Activated CD4-positive, alpha-beta T cell treated with anti-CD3 and anti-CD28 coated beads, Interleukin-2, amount 10 ng/mL, durations not matched to agents 24 days and 14 days (primary cell): Measurements from ENCODE around the gene NTM. TPM values are rescaled to one million over a fixed set of nuclear protein-coding genes. Genes with fewer than 3 reads are reported as not detected.

ENCODE experiments used
- DNase-seq: peaks from one replicate; pipeline ENCODE4 v3.0.0; 2022
- H3K27ac Mint-ChIP-seq: one replicate; pipeline ENCODE4 v1.8.0; 2022; ENCODE audit warnings: mild to moderate bottlenecking, mixed read lengths
- H3K27me3 Mint-ChIP-seq: one replicate; pipeline ENCODE4 v1.8.0; 2022; ENCODE audit warnings: mixed read lengths
- H3K36me3 Mint-ChIP-seq: one replicate; pipeline ENCODE4 v1.8.0; 2022; ENCODE audit warnings: low read depth, mild to moderate bottlenecking, mixed read lengths
- H3K4me1 Mint-ChIP-seq: one replicate; pipeline ENCODE4 v1.8.0; 2021; ENCODE audit warnings: mixed read lengths
- H3K4me3 Mint-ChIP-seq: one replicate; pipeline ENCODE4 v1.8.0; 2022; ENCODE audit warnings: mild to moderate bottlenecking, moderate library complexity, mixed read lengths
- H3K9me3 Mint-ChIP-seq: one replicate; pipeline ENCODE4 v1.8.0; 2021; ENCODE audit warnings: mixed read lengths
- intact Hi-C: fragments of 100-400 bp; cut with micrococcal nuclease; formaldehyde crosslinking; loops from one replicate; pipeline ENCODE4 v1.15.1; 2023
- total RNA-seq: library from RNA; stranded (reverse); gene quantifications from 2 replicates; pipeline ENCODE4 v1.2.3, GENCODE V29; 2022

The NTM gene
- total RNA-seq, 1 donor from 2014 or later: not detected

DNA sequence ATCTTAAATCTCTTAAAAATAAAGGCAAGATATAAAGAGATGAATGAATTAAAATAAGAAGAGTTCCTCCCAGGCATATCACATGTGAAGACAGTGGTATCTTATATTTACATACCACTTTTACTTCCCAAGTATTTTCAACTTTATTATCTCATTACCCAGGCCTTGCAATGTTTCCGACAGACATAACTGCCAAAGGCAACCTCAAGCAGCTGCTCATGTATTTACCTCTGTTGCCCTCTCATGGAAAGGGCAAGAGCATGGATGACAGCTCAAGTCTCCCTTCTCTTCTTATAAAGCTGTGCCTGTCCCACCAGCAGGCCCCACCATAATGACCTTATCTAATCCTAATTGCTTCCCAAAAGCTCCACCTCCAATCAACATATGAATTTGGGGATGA, 894.2 kb downstream of the NTM start:
- no peak overlapping the region for H3K27ac Mint-ChIP-seq
- H3K4me1 Mint-ChIP-seq: no peaks in the 10 kb centered on the region
- intact Hi-C loops: no loop called here
- no peak overlapping the region for H3K4me3 Mint-ChIP-seq
- no peak for DNase-seq
- H3K27me3 Mint-ChIP-seq: no peaks in the 10 kb centered on the region
- no peaks in the 10 kb centered on the region for H3K36me3 Mint-ChIP-seq
- H3K9me3 Mint-ChIP-seq: no peaks in the 10 kb centered on the region

DNA sequence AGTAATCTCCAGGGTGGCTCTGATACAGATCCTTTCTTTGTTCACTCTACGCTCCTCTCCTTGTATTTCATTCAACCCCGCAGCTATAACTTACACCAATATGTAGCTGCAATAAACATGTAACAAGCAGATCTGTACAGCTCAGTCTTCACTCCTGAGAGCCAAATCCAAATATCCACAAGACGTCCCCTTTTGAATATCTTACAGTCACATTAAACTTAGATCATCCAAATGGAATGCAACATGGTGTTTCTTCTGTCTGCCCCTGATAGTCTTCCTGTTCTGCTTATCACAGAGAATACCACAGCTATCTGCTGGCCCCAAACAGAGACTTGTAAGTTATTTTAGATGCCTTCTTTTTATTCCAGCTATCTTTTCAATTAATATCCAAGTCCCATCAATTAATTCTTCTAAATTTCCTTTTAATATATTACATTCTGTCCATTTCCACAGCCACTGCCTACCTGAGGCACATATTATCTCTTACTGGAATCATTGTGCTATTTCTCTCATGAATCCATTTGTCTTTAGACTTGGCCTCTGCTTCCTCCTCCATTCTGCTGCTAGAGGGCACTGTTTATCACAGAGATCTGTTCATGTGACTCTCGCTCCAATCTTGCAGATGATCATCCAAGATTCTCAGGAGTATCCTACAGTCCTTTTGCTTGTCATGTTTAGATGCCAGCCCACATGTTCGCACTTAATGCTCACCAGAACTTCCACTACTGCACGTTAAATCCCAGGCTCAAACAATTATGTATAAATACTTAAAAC, 908.6 kb downstream of the NTM start:
- no peak overlapping the region for H3K4me3 Mint-ChIP-seq
- no peak for DNase-seq
- no peaks in the 10 kb centered on the region for H3K4me1 Mint-ChIP-seq
- no peak overlapping the region for H3K27ac Mint-ChIP-seq
- no peaks in the 10 kb centered on the region for H3K27me3 Mint-ChIP-seq
- no peaks in the 10 kb centered on the region for H3K36me3 Mint-ChIP-seq
- intact Hi-C loops: no loop called here
- no peaks in the 10 kb centered on the region for H3K9me3 Mint-ChIP-seq

DNA sequence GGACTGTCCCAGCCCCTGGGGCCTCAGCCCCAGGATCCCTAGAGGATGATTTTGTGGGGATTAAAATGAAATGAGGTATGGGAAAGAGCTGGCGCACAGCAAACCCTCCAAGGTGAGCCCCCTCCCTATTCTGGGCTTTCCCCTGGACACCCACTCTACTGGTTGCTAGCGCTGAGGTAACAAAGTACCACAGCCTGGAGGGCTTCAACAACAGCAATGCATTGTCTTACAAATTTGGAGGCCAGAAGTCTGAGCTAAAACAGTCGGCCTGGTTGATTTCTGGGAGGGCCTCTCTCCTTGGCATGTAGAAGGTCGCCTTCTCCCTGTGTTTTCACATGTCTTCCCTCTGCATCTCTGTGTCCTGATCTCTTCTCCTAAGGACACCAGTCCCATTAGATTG, 913.6 kb downstream of the NTM start:
- H3K27me3 Mint-ChIP-seq: no peaks in the 10 kb centered on the region
- H3K9me3 Mint-ChIP-seq: no peaks in the 10 kb centered on the region
- no peaks in the 10 kb centered on the region for H3K36me3 Mint-ChIP-seq
- intact Hi-C loops: no loop called here
- no peak for DNase-seq
- H3K27ac Mint-ChIP-seq: no peak overlapping the region
- no peak overlapping the region for H3K4me3 Mint-ChIP-seq
- H3K4me1 Mint-ChIP-seq: no peaks in the 10 kb centered on the region

DNA sequence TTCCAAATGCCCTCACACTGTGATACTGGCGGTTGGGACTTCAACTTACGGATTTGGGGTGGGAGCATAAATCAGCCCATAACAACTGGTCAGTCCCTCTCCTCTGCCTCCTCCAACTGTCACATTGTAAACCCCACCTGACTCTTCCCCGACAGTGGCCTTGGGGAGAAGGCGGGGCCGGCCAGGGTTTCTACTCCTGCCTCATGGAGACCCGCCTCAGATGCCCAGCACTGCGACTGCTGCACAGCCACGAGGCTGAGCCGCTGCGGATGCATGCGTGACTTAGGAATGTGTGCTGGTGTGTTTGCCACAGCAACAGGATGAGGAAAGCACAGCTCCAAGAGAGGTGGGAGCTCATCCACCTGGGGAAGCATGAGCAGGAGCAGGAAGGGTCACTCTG, 914.2 kb downstream of the NTM start:
- H3K9me3 Mint-ChIP-seq: no peaks in the 10 kb centered on the region
- H3K4me3 Mint-ChIP-seq: no peak overlapping the region
- intact Hi-C loops: no loop called here
- DNase-seq: no peak
- no peaks in the 10 kb centered on the region for H3K27me3 Mint-ChIP-seq
- H3K4me1 Mint-ChIP-seq: no peaks in the 10 kb centered on the region
- no peaks in the 10 kb centered on the region for H3K36me3 Mint-ChIP-seq
- no peak overlapping the region for H3K27ac Mint-ChIP-seq

DNA sequence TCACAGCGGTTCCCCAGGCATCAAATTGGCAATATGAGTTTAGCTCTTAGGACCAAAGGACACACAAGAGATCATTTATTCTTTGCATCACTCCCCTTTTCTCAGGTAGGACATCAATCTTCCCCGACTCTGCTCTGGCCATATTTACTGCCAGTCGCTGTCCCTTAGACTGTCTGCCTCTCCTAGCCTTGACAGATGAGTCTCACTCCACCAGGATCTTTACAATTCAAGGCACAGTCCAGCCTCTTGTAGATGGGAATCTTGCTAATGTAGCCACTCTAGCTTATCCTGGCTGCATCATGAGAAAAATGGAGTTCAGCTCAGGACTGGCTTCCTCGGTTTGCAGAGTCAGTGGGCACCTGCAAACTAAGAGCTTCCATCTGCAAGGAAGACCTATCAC, 915.2 kb downstream of the NTM start:
- no peak for DNase-seq
- no peaks in the 10 kb centered on the region for H3K27me3 Mint-ChIP-seq
- H3K36me3 Mint-ChIP-seq: no peaks in the 10 kb centered on the region
- no peak overlapping the region for H3K4me3 Mint-ChIP-seq
- H3K9me3 Mint-ChIP-seq: no peaks in the 10 kb centered on the region
- H3K27ac Mint-ChIP-seq: no peak overlapping the region
- H3K4me1 Mint-ChIP-seq: no peaks in the 10 kb centered on the region
- intact Hi-C loops: no loop called here

DNA sequence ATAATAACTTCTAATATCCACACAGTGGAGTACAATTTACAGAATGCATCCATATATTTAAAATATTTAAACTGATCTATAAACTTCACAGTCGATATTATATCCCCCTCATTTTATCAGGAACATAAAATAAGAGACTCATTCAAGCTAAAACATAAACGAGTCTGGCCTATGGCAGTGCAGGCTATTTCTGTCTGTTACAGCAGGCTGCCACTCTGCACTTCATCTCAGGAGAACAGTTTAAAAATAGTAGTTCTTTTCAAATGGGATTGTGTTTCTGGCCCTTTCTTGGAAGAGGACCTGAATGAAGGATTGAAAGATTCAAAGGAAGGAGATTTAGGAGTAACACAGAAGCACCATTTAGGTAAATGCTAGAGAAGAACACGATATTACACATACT, 915.7 kb downstream of the NTM start:
- intact Hi-C loops: no loop called here
- H3K4me3 Mint-ChIP-seq: no peak overlapping the region
- no peak for DNase-seq
- no peaks in the 10 kb centered on the region for H3K27me3 Mint-ChIP-seq
- H3K9me3 Mint-ChIP-seq: no peaks in the 10 kb centered on the region
- H3K4me1 Mint-ChIP-seq: no peaks in the 10 kb centered on the region
- no peaks in the 10 kb centered on the region for H3K36me3 Mint-ChIP-seq
- no peak overlapping the region for H3K27ac Mint-ChIP-seq

DNA sequence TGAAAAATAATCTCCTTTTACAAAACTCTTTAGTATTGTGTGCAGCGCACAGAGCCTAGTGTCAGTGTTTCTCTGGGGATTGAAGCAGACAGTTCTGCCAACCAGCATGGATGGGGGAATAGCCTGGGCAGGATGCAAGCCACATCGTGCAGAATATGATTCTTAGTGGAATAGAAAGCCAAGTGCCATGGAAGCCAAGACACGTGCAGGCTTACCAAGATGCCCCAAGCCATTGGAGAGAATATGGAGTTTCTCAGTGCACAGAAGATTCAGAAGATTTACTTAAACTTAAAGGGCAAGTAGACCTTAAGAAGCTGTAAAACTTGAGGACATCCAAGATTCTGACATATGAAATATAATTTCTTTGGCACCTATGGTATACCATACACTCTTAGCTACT, 917.6 kb downstream of the NTM start:
- no peaks in the 10 kb centered on the region for H3K36me3 Mint-ChIP-seq
- intact Hi-C loops: no loop called here
- DNase-seq: no peak
- no peaks in the 10 kb centered on the region for H3K9me3 Mint-ChIP-seq
- no peak overlapping the region for H3K4me3 Mint-ChIP-seq
- H3K4me1 Mint-ChIP-seq: no peaks in the 10 kb centered on the region
- no peaks in the 10 kb centered on the region for H3K27me3 Mint-ChIP-seq
- H3K27ac Mint-ChIP-seq: no peak overlapping the region

DNA sequence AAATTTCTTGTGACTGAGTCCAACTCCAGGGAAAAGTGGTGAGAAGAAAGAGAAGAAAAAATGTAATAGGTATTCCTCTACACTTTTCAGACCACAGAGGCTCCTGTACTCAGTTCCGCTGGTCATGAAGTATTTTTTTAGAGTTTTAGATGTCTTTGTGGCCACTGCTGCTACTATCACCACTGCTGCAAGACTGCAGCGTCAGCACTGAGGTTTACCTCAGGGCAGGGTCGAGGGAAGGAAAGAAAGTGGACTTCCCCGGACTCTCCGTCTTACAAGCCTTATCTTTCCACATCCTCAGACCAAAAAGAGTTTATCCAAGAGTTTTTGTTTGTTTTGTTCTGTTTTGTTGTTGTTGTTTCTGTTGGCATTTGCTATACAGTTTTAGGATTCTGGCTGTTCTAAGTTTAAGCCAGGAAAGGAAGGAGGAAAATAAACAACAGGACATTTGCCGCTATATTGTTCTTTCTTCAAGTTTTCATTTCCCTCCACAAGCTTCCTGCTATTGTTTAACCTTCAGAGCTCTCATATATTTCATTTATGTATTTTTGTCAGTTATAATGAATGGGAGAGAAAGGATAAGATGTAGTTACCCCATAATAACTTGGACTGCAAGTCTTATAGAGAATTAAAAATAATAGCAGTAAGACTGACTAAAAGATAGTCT, 919.3 kb downstream of the NTM start:
- H3K9me3 Mint-ChIP-seq: no peaks in the 10 kb centered on the region
- no peaks in the 10 kb centered on the region for H3K27me3 Mint-ChIP-seq
- no peaks in the 10 kb centered on the region for H3K4me1 Mint-ChIP-seq
- intact Hi-C loops: no loop called here
- no peaks in the 10 kb centered on the region for H3K36me3 Mint-ChIP-seq
- H3K4me3 Mint-ChIP-seq: no peak overlapping the region
- DNase-seq: no peak
- H3K27ac Mint-ChIP-seq: no peak overlapping the region

DNA sequence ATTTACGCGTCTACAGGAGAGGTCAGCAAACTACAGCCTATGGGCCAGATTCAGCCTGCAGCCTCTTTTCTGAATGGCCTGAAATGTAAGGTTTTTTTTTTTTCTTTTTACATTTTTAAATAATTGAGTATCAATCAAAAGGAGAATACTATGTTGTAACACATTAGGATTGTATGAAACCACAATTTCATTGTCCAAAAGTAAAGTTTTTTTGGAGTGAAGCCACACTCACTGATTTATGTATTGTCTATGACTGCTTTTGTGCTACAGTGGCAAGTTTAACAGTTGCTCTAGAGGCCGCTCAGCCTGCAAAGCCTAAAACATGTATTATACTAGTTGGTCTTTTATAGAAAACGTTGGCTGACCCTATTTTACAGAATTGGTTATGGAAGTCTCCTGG, 923.2 kb downstream of the NTM start:
- Mint-ChIP-seq H3K9me3 (no peaks in the 10 kb centered on the region), H3K36me3 (no peaks in the 10 kb centered on the region), H3K27me3 (no peaks in the 10 kb centered on the region), H3K27ac (no peak overlapping the region), H3K4me3 (no peak overlapping the region), H3K4me1 (no peaks in the 10 kb centered on the region)
- no peak for DNase-seq
- intact Hi-C loops: no loop called here

DNA sequence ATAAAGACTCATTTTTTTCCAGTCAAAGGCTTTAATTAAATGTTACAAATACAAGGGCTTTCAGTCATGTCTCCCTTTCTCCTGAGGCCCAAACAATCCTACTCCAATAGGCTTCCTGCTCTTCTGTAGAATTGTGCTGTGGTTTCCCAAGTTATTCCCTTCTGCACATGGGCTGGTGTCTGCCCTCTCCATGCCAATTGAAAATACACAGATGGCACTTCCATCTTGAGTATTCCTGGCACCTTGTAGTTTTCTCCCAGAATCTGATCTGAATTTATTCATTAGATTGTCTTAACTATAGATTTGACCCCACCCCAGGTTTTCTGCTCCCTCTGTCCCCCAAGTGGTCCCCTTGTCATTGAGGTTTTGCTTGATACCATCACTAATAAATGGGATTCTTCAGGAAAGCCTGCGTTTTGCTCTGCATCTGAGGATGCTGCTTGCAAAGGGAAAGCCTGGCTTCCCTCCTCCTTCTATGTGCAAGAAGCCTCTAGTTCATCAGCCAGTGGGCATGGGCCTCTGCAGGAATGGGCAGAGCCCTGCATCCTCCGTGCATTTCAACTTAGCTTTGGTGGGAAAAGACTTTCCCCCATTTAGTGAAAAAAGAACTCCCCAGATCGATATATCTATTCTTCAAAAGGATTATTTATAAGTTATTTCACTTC, 926.7 kb downstream of the NTM start:
- Mint-ChIP-seq H3K9me3 (no peaks in the 10 kb centered on the region), H3K36me3 (no peaks in the 10 kb centered on the region), H3K27me3 (no peaks in the 10 kb centered on the region), H3K4me1 (no peaks in the 10 kb centered on the region), H3K27ac (no peak overlapping the region), H3K4me3 (no peak overlapping the region)
- intact Hi-C loops: no loop called here
- DNase-seq: no peak

DNA sequence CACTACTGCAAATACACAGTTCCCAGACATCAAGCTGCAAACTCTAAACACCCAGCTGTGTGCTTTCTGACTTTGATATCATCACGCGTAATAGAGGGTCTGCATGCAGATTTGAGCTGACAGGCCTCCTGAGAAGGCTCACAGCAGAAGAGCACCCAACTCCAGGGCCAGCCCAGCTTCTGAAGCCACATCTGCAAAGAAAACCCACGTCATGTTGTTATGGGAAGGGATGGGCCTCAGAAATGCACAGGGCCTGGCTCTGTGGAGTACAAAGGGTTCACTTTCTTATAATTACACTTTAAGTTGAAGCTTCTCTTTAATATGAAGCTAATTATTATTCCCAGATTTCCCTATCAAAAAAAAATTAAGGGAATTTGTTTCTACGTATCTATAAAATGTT, 927.9 kb downstream of the NTM start:
- H3K27me3 Mint-ChIP-seq: no peaks in the 10 kb centered on the region
- H3K9me3 Mint-ChIP-seq: no peaks in the 10 kb centered on the region
- H3K4me1 Mint-ChIP-seq: no peaks in the 10 kb centered on the region
- DNase-seq: no peak
- no peak overlapping the region for H3K27ac Mint-ChIP-seq
- intact Hi-C loops: no loop called here
- H3K36me3 Mint-ChIP-seq: no peaks in the 10 kb centered on the region
- no peak overlapping the region for H3K4me3 Mint-ChIP-seq

DNA sequence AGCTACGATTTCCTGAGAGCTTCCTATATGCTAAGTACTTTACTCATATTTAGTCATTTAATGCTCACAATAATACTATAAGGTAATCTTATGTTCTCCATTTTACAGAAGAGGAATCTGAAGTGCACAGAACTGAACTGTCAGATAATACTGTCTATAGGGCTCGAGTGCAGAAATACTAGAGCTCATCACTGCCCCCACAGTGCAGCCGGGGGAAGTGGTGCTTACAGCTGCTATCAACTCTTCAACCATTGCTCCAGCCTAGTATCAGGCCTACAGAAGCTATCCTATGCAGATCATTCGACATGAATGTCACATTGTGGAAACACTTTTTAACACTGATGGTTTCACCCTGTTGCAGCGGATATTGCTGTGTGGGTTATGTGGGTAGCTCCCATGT, 929.9 kb downstream of the NTM start:
- Mint-ChIP-seq H3K4me3 (no peak overlapping the region), H3K27me3 (no peaks in the 10 kb centered on the region), H3K4me1 (no peaks in the 10 kb centered on the region), H3K9me3 (no peaks in the 10 kb centered on the region), H3K27ac (no peak overlapping the region), H3K36me3 (no peaks in the 10 kb centered on the region)
- intact Hi-C loops: no loop called here
- DNase-seq: no peak

DNA sequence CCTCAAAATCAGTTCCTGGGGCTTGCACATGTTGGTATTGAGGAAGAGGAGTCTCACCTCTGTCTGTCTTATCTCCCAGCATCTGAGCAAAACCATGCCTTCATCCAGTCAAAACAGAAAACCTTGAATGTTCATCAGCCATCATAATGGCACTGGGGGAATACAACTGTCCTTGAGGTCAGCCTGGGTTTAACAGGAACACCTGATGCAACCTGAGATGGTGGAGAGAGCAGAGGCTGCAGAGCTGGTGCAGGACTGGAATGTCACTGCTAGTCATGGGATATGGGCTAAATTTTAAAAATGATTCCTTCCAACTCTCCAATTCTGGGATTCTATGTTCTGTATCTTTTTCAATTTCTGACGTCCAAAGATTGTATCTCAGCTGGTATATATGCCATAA, 931.0 kb downstream of the NTM start:
- no peaks in the 10 kb centered on the region for H3K4me1 Mint-ChIP-seq
- no peak overlapping the region for H3K27ac Mint-ChIP-seq
- no peak overlapping the region for H3K4me3 Mint-ChIP-seq
- H3K9me3 Mint-ChIP-seq: no peaks in the 10 kb centered on the region
- no peaks in the 10 kb centered on the region for H3K36me3 Mint-ChIP-seq
- no peak for DNase-seq
- intact Hi-C loops: no loop called here
- no peaks in the 10 kb centered on the region for H3K27me3 Mint-ChIP-seq

DNA sequence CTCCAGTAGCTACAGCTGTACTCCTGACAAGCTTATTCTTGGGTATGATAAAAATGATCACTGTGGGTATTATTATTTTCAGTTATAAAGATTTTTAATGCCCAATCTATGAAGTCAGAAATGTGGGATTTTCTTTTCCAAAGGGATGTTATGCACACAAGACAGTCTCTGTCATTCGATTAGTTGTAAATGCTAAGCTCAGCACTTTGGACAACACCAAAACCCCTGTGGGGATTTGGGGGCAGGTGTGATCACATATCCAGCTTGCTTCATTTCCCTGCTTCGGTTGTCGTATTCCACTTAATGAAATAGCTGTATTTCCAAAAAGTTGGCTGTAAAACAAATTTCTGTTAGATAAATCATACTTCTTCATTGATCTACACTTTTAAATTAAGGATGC, 931.5 kb downstream of the NTM start:
- no peak for DNase-seq
- no peak overlapping the region for H3K4me3 Mint-ChIP-seq
- intact Hi-C loops: no loop called here
- H3K27me3 Mint-ChIP-seq: no peaks in the 10 kb centered on the region
- no peaks in the 10 kb centered on the region for H3K9me3 Mint-ChIP-seq
- H3K4me1 Mint-ChIP-seq: no peaks in the 10 kb centered on the region
- H3K36me3 Mint-ChIP-seq: no peaks in the 10 kb centered on the region
- no peak overlapping the region for H3K27ac Mint-ChIP-seq
